Stimulated activated CD4-positive, alpha-beta T cell treated with anti-CD3 and anti-CD28 coated beads, TNF-alpha, amount 100 ng/mL, for 48 hours (primary cell): ENCODE measurements around the gene IGSF21.

Experiments
- DNase-seq, 3 donors: peaks; one replicate each; pipeline ENCODE4 v3.0.0-alpha.2; 2020; ENCODE audit warnings: low read depth in 3 of 3

IGSF21 gene

DNA sequence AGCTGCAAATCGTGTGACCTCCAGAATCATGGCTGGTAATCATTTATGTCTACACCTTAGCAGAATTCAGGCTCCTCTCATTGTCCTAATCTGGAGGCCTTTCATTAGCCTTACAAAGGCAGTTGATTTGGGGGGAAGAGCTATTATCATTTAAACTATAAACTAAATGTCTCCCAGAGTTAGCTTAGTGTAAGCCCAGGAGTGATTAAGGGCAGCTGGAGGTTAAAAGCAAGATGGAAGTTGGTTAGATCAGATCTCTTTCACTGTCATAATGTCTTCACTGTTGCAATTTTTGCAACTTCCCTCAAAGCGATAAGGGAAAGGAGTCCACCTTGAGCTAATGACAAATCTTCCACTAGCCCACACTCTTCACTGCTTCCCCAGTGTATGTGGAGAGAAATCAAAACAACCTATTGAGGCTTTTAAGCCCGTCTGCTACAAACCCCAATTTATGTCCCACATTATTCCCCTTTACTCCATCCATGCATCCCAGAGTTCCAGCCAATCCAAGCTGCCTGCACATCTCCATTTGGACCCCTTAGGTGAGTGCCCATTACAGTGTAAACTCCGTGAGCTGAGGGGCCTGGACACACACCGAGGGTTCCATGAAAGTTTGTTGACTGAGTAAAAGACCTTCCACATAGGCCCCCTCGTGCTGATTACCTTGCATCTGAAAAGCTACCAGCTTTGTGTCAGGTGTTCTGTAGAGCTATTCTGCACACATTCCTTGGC is 311.7 kb downstream of the IGSF21 start:
- no peak for DNase-seq

GRCh38 chr1:18419845-18420184 is 312.2 kb downstream of the IGSF21 start:
- DNase-seq, result no peak

GRCh38 chr1:18422076-18422777 is 314.6 kb downstream of the IGSF21 start:
- no peak for DNase-seq

- DNase-seq, result no peak
Observed at GRCh38 chr1:18422954-18423353, 315.4 kb downstream of the IGSF21 start.

DNA sequence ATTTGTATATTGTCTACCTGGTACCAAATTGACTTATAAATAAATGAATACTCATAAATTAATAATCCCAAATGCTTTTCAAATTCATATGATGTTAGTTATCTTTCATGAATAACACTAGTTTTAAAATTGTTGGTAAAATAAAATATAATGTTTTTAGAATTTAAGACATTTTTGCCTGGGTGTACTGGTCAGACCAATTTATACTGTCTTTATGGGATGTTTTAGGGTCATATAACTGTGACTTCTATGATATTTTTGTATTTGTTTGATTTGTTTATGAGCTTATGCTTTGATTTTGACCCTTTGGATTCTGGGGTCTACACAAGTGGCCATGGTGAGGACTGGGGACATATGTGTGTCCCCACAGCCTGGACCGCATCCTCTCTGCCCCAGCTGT is 319.0 kb downstream of the IGSF21 start:
- no peak for DNase-seq
